ENCODE data around the gene RAVER2. TPM values are rescaled to one million over a fixed set of nuclear protein-coding genes. Genes with fewer than 3 reads are reported as not detected.

The RAVER2 gene
- total RNA-seq, 2 experiments from 2014 or later: 0.08 TPM; not detected in 1

DNA sequence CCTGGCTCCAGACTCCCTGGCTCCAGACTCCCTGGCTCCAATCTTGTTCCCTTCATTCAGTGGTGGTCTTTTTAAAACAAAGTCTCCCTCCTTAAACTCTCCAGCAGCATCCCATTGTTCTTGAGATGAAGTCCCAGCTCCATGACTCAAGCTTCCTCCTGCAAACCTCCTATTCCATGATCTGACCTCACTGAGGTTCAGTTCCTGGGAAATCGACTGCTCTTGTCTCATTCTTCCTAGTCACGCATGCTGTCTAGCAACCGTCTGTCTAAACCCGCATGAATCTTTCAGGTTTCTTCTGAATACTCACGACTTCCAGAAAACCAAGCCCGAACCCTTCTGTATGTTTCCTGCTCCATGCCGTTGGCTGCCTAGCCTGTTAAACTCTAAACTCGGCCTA, 91.9 kb downstream of the RAVER2 start:
- no peak overlapping the region for H3K27ac ChIP-seq (ENCODE audit: low read depth, low read length, poor library complexity, severe bottlenecking)
- H3K79me2 ChIP-seq (ENCODE audit: insufficient read depth, low read depth, low read length): no peaks in the 10 kb centered on the region
- intact Hi-C loops (cut with micrococcal nuclease; ENCODE audit: unreplicated experiment): no loop called here
- H4K20me1 ChIP-seq (ENCODE audit: insufficient read depth, low read length): no peaks in the 10 kb centered on the region
- DNase-seq (ENCODE audit: low spot score): no peak
- H3K36me3 ChIP-seq (ENCODE audit: insufficient read depth, low read length): peaks cover 96% of the 10 kb centered on the region
- no peak overlapping the region for H2AFZ ChIP-seq (ENCODE audit: low read length)
- H3K4me2 ChIP-seq (ENCODE audit: low read length): no peak overlapping the region
- ChIA-PET POLR2A (no interaction called here), CTCF (ENCODE audit: unreplicated experiment) (no interaction called here)
- no peak for TF ChIP-seq EZH2phosphoT487 (IDR thresholded peaks at IDR 0.05; ENCODE audit: borderline replicate concordance, low read depth, low read length)
- TF ChIP-seq, protein P1, sequence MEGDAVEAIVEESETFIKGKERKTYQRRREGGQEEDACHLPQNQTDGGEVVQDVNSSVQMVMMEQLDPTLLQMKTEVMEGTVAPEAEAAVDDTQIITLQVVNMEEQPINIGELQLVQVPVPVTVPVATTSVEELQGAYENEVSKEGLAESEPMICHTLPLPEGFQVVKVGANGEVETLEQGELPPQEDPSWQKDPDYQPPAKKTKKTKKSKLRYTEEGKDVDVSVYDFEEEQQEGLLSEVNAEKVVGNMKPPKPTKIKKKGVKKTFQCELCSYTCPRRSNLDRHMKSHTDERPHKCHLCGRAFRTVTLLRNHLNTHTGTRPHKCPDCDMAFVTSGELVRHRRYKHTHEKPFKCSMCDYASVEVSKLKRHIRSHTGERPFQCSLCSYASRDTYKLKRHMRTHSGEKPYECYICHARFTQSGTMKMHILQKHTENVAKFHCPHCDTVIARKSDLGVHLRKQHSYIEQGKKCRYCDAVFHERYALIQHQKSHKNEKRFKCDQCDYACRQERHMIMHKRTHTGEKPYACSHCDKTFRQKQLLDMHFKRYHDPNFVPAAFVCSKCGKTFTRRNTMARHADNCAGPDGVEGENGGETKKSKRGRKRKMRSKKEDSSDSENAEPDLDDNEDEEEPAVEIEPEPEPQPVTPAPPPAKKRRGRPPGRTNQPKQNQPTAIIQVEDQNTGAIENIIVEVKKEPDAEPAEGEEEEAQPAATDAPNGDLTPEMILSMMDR (conservative IDR thresholded peaks at IDR 0.05; ENCODE audit: low read length): no peak
- BruUV-seq (replicated peaks): no TSS peak
- H3K9me2 ChIP-seq (ENCODE audit: insufficient read depth, low read length): no peaks in the 10 kb centered on the region
- H3K4me3 ChIP-seq (ENCODE audit: low read depth, low read length, poor library complexity, severe bottlenecking): no peak overlapping the region
- H3K4me1 ChIP-seq (ENCODE audit: insufficient read depth, low read length, poor library complexity, severe bottlenecking): no peaks in the 10 kb centered on the region
- no peaks in the 10 kb centered on the region for H3K9me3 ChIP-seq (ENCODE audit: low read length)

GRCh38 chr1:64838486-64838885, 93.6 kb downstream of the RAVER2 start:
- no peak for TF ChIP-seq EZH2phosphoT487 (IDR thresholded peaks at IDR 0.05; ENCODE audit: borderline replicate concordance, low read depth, low read length)
- TF ChIP-seq, protein P1 (conservative IDR thresholded peaks at IDR 0.05; ENCODE audit: low read length): no peak
- no TSS peak for BruUV-seq (replicated peaks)
- H4K20me1 ChIP-seq (ENCODE audit: insufficient read depth, low read length): no peaks in the 10 kb centered on the region
- H3K9me2 ChIP-seq (ENCODE audit: insufficient read depth, low read length): no peaks in the 10 kb centered on the region
- peaks cover 7% of the 10 kb centered on the region for H3K4me1 ChIP-seq (ENCODE audit: insufficient read depth, low read length, poor library complexity, severe bottlenecking)
- no peak overlapping the region for H3K27ac ChIP-seq (ENCODE audit: low read depth, low read length, poor library complexity, severe bottlenecking)
- no peaks in the 10 kb centered on the region for H3K9me3 ChIP-seq (ENCODE audit: low read length)
- intact Hi-C loops (cut with micrococcal nuclease; ENCODE audit: unreplicated experiment): no loop called here
- no peak overlapping the region for H3K4me3 ChIP-seq (ENCODE audit: low read depth, low read length, poor library complexity, severe bottlenecking)
- CTCF ChIA-PET (ENCODE audit: unreplicated experiment): no interaction called here
- no peaks in the 10 kb centered on the region for H3K79me2 ChIP-seq (ENCODE audit: insufficient read depth, low read depth, low read length)
- no peak for DNase-seq (ENCODE audit: low spot score)
- no peak overlapping the region for H2AFZ ChIP-seq (ENCODE audit: low read length)
- H3K36me3 ChIP-seq (ENCODE audit: insufficient read depth, low read length): peaks cover 92% of the 10 kb centered on the region
- POLR2A ChIA-PET: interaction anchor here (0.5 to 0.7 kb wide), 2 partner anchors 48 to 74 kb away, joined by 3 to 4 read pairs; no protein-coding TSS in a partner anchor
- no peak overlapping the region for H3K4me2 ChIP-seq (ENCODE audit: low read length)

- Histone ChIP-seq H4K20me1 (ENCODE audit: insufficient read depth, low read length) (no peaks in the 10 kb centered on the region), H3K9me3 (ENCODE audit: low read length) (no peaks in the 10 kb centered on the region), H3K4me2 (ENCODE audit: low read length) (no peak overlapping the region), H2AFZ (ENCODE audit: low read length) (no peak overlapping the region), H3K79me2 (ENCODE audit: insufficient read depth, low read depth, low read length) (no peaks in the 10 kb centered on the region), H3K9me2 (ENCODE audit: insufficient read depth, low read length) (no peaks in the 10 kb centered on the region), H3K4me1 (ENCODE audit: insufficient read depth, low read length, poor library complexity, severe bottlenecking) (peaks cover 7% of the 10 kb centered on the region), H3K36me3 (ENCODE audit: insufficient read depth, low read length) (peaks cover 92% of the 10 kb centered on the region), H3K27ac (ENCODE audit: low read depth, low read length, poor library complexity, severe bottlenecking) (no peak overlapping the region), H3K4me3 (ENCODE audit: low read depth, low read length, poor library complexity, severe bottlenecking) (no peak overlapping the region)
- DNase-seq (ENCODE audit: low spot score): no peak
- ChIA-PET POLR2A (no interaction called here), CTCF (ENCODE audit: unreplicated experiment) (no interaction called here)
- intact Hi-C loops (cut with micrococcal nuclease; ENCODE audit: unreplicated experiment): no loop called here
- BruUV-seq (replicated peaks): no TSS peak
- TF ChIP-seq, protein P1 (conservative IDR thresholded peaks at IDR 0.05; ENCODE audit: low read length): no peak
- TF ChIP-seq EZH2phosphoT487 (IDR thresholded peaks at IDR 0.05; ENCODE audit: borderline replicate concordance, low read depth, low read length): no peak
These were observed 94.4 kb downstream of the RAVER2 start for GRCh38 chr1:64839261-64839660.
